GM18858 (cell line): ENCODE data around the gene NCF1.
"Not testable (repeated sequence)": the region's sequence is repeated elsewhere in the genome, so short reads cannot be mapped to it uniquely, and the experiment has no call there.

Experiments used
- ATAC-seq: cut with Tn5 transposase; IDR thresholded peaks from one replicate; pipeline ENCODE4 v1.9.1; 2021; ENCODE audit not compliant: unreplicated experiment

The NCF1 gene

DNA sequence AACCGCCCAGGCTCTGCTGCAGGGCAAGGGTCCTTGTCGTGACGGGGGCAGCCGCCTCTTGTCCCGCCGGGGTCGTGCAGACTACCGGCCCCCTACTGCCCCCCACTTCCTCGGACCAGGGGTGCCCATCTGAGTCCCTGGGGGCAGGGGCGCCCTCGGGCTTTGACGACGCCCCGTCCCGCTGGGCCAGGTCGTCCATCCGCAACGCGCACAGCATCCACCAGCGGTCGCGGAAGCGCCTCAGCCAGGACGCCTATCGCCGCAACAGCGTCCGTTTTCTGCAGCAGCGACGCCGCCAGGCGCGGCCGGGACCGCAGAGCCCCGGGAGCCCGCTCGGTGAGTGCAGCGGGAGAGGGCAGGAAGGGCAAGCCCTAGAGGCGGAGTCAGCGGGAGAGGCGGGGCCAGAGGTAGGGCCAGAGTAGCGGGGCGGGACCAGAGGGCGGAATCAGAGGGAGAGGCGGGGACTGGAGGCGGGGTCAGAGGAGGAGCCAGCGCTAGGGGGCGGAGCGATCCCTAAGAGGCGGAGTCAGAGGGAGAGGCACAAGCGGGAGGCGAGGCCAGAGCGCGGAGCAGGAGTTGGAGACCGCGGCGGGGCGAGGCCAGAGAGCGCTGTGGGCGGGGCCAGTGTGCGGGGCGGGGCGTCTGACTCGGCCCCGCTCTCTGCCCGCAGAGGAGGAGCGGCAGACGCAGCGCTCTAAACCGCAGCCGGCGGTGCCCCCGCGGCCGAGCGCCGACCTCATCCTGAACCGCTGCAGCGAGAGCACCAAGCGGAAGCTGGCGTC lies 14.7 kb downstream of the NCF1 start:
- ATAC-seq = peak; percentile 56

DNA sequence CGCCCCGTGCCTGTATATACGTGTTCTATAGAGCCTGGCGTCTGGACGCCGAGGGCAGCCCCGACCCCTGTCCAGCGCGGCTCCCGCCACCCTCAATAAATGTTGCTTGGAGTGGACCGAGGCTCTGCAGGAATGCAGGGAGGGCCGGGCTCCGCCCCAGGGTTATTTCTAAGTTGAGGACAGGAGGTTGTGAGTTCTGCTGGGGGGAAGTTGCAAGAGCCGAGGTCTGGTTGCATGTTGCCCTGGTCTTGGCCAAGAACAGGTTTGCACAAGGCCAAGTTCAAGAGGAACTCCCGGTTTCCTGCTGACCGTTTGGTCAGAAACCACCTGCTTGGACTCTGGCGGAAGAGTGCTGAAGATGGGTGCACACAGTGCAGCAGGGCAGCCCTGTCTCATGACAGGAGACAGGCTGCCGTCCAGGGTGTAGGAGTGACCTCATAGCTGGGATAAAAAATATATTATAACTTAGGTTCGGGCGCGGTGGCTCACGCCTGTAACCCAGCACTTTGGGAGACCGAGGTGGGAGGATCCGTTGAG lies 15.5 kb downstream of the NCF1 start:
- not testable (repeated sequence) for ATAC-seq

DNA sequence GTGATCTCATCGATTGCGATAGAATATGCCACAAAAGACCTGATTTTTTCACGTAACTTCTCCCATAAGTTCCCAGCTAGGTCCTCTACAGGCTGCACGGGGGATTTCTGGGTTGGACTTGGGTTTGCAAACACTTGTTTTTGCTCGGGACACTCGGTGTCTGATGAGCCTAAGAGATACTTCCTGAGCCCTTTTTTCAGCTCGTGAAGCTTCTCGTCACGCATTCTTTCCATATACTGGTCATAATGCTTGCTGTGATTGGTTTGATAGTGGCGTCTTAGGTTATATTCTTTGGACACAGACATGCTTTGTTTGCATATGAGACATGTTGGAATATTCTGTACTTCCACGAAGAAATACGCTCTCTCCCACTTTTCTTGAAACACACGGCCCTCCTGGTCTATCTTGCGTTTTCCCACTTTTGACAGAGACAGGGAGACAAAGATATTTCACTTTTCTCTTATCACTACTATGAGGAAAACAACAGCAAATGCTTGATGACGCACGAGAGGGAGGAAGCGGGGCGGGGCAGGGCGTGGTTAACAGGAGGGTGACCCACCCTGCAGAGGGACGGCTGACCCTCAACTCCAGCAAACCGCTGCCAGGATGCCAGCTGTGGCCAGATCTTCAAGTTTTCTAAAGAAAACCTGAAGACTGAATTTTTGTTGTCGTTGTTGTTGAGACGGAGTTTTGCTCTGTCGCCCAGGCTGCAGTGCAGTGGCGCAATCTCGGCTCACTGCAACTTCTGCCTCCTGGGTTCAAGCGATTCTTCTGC lies 24.2 kb downstream of the NCF1 start:
- not testable (repeated sequence) for ATAC-seq

DNA sequence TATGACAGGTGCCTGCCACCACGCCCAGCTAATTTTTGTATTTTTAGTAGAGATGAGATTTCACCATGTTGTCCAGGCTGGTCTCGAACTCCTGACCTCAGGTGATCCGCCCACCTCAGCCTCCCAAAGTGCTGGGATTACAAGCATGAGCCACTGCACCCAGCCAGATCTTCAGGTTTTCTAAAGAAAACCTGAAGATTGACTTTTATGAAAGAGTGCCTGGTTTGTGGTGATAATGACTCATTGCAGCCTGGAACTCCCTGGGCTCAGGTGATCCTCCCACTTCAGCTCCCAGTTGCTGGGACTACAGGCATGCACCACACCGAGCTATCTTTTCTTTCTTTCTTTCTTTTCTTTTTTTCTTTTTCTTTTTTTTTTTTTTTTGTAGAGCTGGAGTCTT lies 24.8 kb downstream of the NCF1 start:
- not testable (repeated sequence) for ATAC-seq

DNA sequence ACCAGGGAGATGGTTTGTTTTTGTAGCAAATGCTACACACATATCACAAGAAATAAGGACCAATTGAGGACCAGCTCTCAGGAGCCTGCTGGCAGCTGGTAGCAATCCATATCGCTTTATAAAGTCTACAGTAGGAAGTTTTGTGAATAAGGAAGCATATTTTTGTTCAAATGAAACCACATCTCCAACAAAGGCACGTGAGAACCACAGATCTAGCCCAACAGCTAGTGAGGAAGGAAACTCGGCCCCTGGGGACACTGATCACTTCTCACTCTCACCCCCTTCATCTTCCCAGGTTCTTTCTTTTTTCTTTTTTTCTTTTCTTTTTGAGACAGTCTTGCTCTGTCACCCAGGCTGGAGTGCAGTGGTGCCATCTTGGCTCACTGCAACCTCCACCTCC lies 42.1 kb downstream of the NCF1 start:
- ATAC-seq = not testable (repeated sequence)

DNA sequence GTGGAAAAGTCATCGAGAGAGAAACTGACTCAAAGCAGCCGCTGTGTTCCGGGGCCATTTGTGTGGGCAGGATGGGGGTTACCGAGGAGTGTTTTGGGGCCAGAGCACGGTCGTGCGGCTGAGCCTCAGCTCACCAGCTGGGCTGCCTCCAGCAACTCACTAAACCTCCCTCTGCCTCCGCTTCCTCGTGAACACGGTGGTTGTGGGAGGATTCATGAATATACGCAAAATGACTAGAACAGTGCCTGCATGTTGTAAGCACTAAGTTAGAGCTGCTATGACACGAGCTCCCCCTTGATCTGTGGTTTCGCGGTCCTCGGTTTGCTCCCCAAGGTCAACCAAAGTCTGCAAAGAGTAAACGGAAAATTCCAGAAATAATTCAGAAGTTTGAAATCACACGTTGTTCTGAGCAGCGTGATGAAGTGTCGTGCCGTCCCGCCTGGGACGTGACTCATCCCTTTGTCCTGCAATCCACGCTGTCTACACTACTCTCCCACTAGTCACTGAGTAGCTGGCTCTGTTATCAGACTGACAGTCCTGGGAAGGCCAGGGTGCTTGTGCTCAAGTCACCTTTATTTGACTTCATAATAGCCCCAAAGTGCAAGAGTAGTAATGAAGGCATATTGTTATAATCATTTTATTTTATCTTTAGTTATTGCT lies 46.5 kb downstream of the NCF1 start:
- ATAC-seq = peak; percentile 62

DNA sequence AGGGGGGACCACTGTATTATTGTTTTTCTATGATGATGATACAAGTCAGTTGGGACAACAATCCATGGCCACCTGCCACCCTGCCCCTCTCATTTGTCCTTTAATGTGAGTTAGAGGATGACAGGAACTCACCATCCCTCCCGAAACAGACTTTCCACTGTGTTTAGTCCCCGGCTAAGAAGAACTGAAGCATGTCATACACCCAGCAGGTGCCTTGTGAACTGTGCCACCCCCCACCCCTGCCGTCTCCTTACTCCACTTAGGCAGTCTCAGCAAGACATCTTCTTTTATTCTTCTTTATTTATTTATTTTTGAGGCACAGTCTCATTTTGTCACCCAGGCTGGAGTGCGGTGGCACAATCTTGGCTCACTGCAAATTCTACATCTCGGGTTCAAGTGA lies 47.4 kb downstream of the NCF1 start:
- ATAC-seq = not testable (repeated sequence)

DNA sequence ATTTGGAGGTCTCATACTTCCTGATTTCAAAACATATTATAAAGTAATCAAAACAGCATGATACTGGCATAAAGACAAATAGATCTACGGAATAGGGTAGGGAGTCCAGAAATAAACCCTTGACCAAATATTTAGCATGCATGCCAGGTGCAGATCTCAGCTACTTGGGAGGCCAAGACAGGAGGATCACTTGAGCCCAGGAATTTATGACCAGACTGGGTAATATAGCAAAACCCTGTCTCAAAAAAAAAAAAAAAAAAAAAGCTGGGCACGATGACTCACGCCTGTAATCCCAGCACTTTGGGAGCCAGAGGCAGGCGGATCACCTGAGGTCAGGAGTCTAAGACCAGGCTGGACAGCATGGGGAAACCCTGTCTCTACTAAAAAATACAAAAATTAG lies 56.1 kb downstream of the NCF1 start:
- ATAC-seq = not testable (repeated sequence)

DNA sequence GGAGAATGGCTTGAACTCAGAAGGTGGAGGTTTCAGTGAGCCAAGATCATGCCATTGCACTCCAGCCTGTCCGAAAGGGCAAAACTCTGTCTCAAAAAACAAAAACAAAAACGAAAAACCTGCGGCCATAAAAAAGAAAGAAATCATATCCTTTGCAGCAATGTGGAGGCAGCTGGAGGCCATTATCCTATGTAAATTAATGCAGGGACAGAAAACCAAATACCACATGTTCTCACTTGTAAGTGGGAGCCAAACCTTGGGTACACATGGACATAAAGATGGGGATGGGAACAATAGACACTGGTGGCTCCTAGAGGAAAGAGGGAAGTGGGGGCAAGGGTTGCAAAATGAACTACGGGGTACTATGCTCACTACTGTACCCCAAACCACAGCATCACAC lies 56.6 kb downstream of the NCF1 start:
- not testable (repeated sequence) for ATAC-seq
